NCI-H1930 (cell line): Measurements from ENCODE around the gene ANKRD60.

ENCODE experiments used
- DNase-seq, 2 experiments: peaks; one replicate each; lab custom pipeline; 2025; lab: John Stamatoyannopoulos, UW

ANKRD60 gene

GRCh38 chr20:58244517-58245030 is 16.1 kb upstream of the ANKRD60 start:
- no peak for DNase-seq

GRCh38 chr20:58243653-58244410 is 15.4 kb upstream of the ANKRD60 start:
- DNase-seq: no peak

- DNase-seq: no peak
Observed at GRCh38 chr20:58242824-58243223, 14.4 kb upstream of the ANKRD60 start.

GRCh38 chr20:58241766-58242465 is 13.5 kb upstream of the ANKRD60 start:
- DNase-seq: no peak

- DNase-seq: no peak
Observed at GRCh38 chr20:58240471-58240870, 12.0 kb upstream of the ANKRD60 start.

GRCh38 chr20:58239216-58239615 is 10.8 kb upstream of the ANKRD60 start:
- no peak for DNase-seq

- DNase-seq: no peak
Observed at GRCh38 chr20:58238490-58238889, 10.0 kb upstream of the ANKRD60 start.

GRCh38 chr20:58237318-58238132 is 9.1 kb upstream of the ANKRD60 start:
- no peak for DNase-seq

GRCh38 chr20:58236612-58237317 is 8.3 kb upstream of the ANKRD60 start:
- peak; percentile 63 to 83 for DNase-seq

GRCh38 chr20:58235010-58235409 is 6.6 kb upstream of the ANKRD60 start:
- DNase-seq: no peak

- peak in 1 of 2 experiments; percentile 24 for DNase-seq
Observed at GRCh38 chr20:58233881-58234528, 5.6 kb upstream of the ANKRD60 start.

GRCh38 chr20:58233393-58233792 is 4.9 kb upstream of the ANKRD60 start:
- no peak for DNase-seq

- peak in 1 of 2 experiments; percentile 79 for DNase-seq
Observed at GRCh38 chr20:58231683-58232082, 3.2 kb upstream of the ANKRD60 start.

- DNase-seq: no peak
Observed at GRCh38 chr20:58229198-58229798, 845 bp upstream of the ANKRD60 start.

- DNase-seq: no peak
Observed at GRCh38 chr20:58228103-58228483, 360 bp downstream of the ANKRD60 start.

GRCh38 chr20:58227391-58228102 is 906 bp downstream of the ANKRD60 start:
- no peak for DNase-seq

GRCh38 chr20:58225452-58226200 is 2.8 kb downstream of the ANKRD60 start:
- no peak for DNase-seq

- DNase-seq: no peak
Observed at GRCh38 chr20:58224974-58225373, 3.5 kb downstream of the ANKRD60 start.

GRCh38 chr20:58224097-58224496 is 4.4 kb downstream of the ANKRD60 start:
- DNase-seq: no peak
